Skeletal muscle cell (primary cell): ENCODE results near the gene MYCBPAP.

Source experiments
- DNase-seq: peaks from one replicate; pipeline ENCODE4 v3.0.0-alpha.2; 2010; ENCODE audit warnings: low read depth
- H3K4me3 ChIP-seq: 2 replicates; pipeline ENCODE4 v1.5.1; 2011; ENCODE audit warnings: low read depth, mild to moderate bottlenecking, control low read depth, low read length, moderate library complexity

The MYCBPAP gene

DNA sequence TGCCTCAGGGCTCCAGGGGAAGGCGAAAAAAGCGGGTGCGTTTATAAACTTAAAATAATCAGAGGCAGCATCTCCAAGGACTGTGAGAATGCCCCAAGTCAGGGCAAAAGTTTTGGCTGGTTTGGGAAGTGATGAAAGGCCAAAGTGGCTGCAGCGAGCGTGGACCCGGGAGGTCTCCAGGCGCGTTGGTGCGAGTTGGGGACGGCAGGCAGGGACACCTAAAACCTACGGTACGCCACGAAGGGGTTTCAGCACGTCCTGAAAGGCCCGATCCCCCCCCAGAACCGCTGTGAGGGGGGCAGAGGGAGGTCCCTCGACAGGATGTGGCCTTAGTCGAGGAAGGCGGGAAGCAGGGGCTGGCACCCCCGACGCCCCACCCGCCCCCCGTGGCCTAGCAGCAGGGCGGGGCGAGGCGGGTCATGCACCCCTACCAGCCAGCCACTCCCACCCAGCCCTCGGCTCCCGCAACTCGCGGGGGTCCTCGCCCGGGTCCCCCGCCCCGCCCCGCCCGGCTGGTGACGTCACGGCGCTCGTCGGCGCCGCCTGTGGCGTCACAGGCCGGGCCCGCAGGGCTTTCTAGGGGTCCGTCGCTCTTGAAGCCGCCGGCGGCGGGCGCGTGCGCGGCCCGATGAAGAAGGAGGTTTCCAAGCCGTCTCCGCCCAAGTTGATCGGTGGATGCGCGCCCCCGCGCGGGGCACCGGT, at the start of gene MYCBPAP:
Gene MYCBPAP (plus strand): TSS at position 569 of the 702 bp plus-strand sequence. CDS start 236 bp downstream, outside the sequence.
- peak within 1 kb of the TSS; percentile 48 for H3K4me3 ChIP-seq
- no peak for DNase-seq

- no peak overlapping the region for H3K4me3 ChIP-seq
- no peak for DNase-seq
These were observed 49.2 kb upstream of the MYCBPAP start for GRCh38 chr17:50458701-50459676.

- no peak for DNase-seq
- no peak overlapping the region for H3K4me3 ChIP-seq
These were observed 48.5 kb upstream of the MYCBPAP start for GRCh38 chr17:50459756-50460155.

- no peak overlapping the region for H3K4me3 ChIP-seq
- DNase-seq: no peak
These were observed 47.3 kb upstream of the MYCBPAP start for GRCh38 chr17:50460831-50461526.

DNA sequence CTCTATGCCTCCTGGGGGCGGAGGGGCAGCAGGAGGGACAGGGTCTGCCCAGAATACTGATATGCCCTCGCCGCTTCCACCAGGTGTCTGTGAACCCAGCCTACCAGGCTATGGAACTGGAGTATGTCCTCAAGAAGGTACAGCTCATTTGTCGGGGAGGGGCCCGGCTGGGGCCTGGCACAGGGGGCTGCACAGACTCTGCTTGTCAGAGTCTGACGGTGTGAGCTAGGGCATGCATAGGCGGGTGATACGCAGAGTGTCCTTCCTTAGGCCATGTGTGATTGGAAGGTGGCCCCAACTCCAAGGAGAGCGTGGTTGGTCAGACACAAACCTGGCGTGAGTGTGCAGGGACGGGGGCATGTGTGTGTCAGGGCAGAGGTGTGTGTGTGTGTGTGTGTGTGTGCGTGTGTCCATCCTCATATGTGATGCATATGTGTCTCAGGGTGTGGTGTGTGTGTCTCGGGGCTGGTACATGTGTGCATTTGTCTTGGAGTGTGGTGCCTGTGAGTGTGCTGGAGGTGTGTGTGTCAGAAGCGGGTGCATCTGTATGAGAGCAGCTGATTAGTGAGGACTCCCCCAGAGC, 46.6 kb upstream of the MYCBPAP start:
- no peak overlapping the region for H3K4me3 ChIP-seq
- no peak for DNase-seq

DNA sequence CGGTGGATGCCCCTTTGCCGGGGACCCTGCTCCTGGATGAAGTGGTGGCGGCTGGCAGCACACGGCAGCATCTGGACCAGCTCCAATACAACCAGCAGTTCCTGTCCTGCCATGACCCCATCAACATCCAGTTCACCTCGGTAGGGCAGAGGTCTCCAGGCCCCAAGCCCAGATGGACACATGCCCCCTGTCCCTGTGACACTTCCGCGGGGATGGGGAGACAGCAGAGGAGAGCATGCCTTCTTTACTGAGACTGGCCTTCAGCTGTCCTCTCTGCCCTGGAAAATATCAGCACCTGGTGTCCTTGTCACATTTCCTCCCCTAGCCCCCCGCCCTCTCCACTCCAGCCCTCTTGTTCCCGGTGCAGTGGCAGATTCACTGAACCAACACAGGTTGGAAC, 45.8 kb upstream of the MYCBPAP start:
- H3K4me3 ChIP-seq: no peak overlapping the region
- DNase-seq: no peak

- DNase-seq: no peak
- H3K4me3 ChIP-seq: no peak overlapping the region
These were observed 44.1 kb upstream of the MYCBPAP start for GRCh38 chr17:50464121-50464520.

DNA sequence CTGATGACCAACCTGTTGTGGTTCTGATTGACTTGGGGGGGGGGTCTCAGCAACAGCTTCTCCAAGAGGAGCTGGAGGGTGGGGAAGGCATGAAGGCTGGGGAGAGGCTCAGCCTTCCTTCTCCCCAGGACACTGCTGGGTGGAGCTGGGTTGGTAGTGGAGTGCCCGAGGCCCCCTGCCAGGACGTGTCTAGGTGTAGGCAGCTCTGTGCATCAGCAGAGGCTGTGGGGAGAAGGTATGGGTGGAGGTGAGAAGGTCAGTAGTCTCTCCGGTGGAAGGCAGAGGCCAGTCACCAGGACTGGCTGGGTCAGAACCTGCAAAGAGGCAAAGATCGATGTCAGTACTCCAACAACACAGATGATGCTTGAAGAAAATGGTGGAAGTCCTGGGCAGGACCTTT, 43.5 kb upstream of the MYCBPAP start:
- no peak for DNase-seq
- H3K4me3 ChIP-seq: no peak overlapping the region

GRCh38 chr17:50465171-50465570, 43.1 kb upstream of the MYCBPAP start:
- H3K4me3 ChIP-seq: no peak overlapping the region
- DNase-seq: no peak

GRCh38 chr17:50465635-50466034, 42.6 kb upstream of the MYCBPAP start:
- H3K4me3 ChIP-seq: no peak overlapping the region
- no peak for DNase-seq

GRCh38 chr17:50466371-50467113, 41.7 kb upstream of the MYCBPAP start:
- no peak for DNase-seq
- H3K4me3 ChIP-seq: no peak overlapping the region

- no peak overlapping the region for H3K4me3 ChIP-seq
- DNase-seq: no peak
These were observed 41.0 kb upstream of the MYCBPAP start for GRCh38 chr17:50467114-50467854.

- no peak for DNase-seq
- H3K4me3 ChIP-seq: no peak overlapping the region
These were observed 40.4 kb upstream of the MYCBPAP start for GRCh38 chr17:50467855-50468303.

DNA sequence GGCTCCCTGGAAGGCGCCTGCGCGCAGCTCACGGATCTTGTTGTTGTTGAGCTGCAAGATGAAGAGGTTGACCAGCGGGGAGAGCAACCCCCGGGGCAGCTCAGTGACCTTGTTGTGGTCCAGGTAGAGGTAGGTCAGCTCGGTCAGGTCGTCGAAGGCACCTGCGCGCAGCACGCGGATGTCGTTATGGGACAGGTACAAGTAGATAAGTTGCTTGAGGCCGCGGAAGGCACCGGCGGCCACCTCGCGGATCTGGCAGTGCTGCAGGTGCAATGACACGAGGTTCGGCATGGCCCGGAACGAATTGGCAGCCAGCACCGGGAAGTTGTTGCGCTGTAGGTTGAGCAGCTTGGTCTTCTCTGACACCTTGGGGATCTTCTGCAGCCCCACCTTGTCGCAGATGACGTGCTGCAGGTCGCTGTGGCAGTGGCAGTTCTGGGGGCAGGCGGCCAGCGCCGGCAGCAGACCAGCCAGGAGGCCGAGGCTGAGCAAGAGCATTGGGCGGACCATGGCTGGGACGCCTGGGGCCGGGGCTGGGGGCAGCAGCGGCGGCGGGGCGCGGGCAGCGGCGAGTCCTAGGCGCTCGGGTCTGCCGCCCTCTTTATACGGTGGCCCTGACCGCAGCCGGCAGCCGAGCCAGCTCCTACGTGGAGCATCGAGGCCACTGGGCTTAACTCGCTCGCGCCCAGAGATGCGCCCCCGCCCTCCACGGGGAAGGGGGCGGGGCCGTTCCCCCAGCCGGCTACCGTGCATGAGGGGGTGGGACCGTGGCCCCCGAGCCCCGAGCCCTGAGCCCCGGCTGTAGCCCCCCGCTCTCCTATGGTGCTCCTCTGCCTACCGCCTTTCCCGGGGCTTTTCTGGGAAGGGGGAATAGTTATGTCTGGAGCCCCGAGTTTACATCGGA, 39.7 kb upstream of the MYCBPAP start, which contains the start of gene CHAD:
Gene CHAD (minus strand): TSS at position 577 of the 904 bp plus-strand sequence. CDS start 67 bp downstream, at position 510.
- DNase-seq: no peak
- peak within 1 kb of the TSS; percentile 28 for H3K4me3 ChIP-seq

DNA sequence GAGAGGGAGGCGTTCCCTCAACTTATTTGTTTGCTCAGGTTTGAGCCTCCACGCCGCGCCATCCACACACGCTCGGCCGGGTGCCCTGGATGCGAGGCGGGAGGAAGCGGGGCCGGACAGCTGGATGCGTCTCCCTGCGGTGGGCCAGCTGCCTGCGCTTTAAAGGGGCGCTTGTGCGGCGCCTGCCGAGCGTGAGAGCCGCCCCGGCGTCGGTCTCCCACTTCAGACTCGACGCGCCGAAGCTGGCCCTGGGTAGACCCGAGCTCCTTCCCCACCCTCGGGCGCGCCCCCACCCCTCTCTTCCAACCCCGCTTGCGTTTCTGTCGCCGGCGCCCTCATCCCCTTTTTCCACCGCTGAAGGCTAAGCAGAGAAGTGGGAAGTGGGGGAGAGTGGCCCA, 39.0 kb upstream of the MYCBPAP start:
- DNase-seq: no peak
- peak overlapping the region; percentile 28 for H3K4me3 ChIP-seq

DNA sequence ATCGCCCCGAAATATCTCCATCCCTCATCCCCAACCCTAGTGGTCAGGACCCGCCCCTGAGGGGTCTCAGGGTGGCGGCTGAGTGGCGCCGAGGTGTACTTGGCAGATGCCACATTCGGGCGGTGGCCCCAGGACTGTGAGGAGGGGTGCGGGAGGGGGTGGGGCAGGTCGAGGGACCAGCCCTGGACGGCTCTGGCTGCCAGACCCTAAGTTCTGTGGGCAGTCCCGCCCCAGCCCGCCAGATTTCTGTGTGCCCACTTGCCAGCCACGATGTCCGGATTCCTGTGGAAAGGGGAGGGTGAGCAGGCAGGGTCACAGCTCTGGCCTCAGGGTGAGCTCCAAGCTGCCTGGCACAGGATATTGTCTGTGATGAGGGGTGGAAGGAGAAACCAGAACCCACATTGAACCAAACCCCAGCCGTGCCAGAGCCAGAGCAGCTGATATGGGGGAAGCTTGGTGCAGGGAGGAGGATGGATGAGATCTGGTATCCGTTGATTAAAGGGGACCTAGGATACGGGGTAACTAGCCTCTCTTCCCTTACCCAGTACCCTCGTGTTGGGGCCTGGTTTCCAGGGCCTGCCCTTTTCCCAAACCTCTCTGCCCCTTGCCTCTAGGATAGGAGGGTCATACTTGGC, 38.5 kb upstream of the MYCBPAP start:
- DNase-seq: no peak
- H3K4me3 ChIP-seq: no peak overlapping the region

- DNase-seq: no peak
- H3K4me3 ChIP-seq: no peak overlapping the region
These were observed 37.8 kb upstream of the MYCBPAP start for GRCh38 chr17:50470426-50470825.
